A673 (cell line): Measurements from ENCODE around the gene CLEC16A. TPM values are rescaled to one million over a fixed set of nuclear protein-coding genes. Genes with fewer than 3 reads are reported as not detected.

Source experiments
- BruUV-seq: library from RNA; stranded (reverse); fragments of 400-500 nt; replicated peaks from 2 replicates; lab custom pipeline; 2021; lab: Mats Ljungman, UMichigan
- CTCF ChIA-PET: fragments of 300-600 bp; sonication (Branson Sonifier 250); formaldehyde crosslinking; loops from one replicate; lab custom pipeline; 2022; ENCODE audit warnings: antibody characterized with exemption; lab: Charles Lee
- POLR2A ChIA-PET: fragments of 300-600 bp; sonication (Branson Sonifier 250); formaldehyde crosslinking; loops from one replicate; lab custom pipeline; 2022; ENCODE audit warnings: antibody characterized with exemption; ENCODE audit not compliant: low non-redundant PET; lab: Charles Lee
- DNase-seq: peaks from one replicate; pipeline ENCODE4 v3.0.0-alpha.2; 2015; ENCODE audit warnings: low spot score
- H3K27ac ChIP-seq: fragments of 200-600 bp; sonication (generic); 2 replicates; pipeline ENCODE4 v1.5.1; 2016; ENCODE audit warnings: mixed run types, low read depth, mild to moderate bottlenecking, mixed read lengths, antibody characterized with exemption, low read length; ENCODE audit not compliant: poor library complexity, severe bottlenecking
- H3K27me3 ChIP-seq: fragments of 200-600 bp; sonication (generic); replicated peaks from 2 replicates; pipeline ENCODE4 v1.6.1; 2017; ENCODE audit warnings: mixed run types, low read depth, mild to moderate bottlenecking, mixed read lengths, antibody characterized with exemption, low read length; ENCODE audit not compliant: insufficient read depth, poor library complexity
- H3K36me3 ChIP-seq: fragments of 200-600 bp; sonication (generic); 2 replicates; pipeline ENCODE4 v1.6.1; 2016; ENCODE audit warnings: mixed run types, mild to moderate bottlenecking, mixed read lengths, antibody characterized with exemption, low read length; ENCODE audit not compliant: insufficient read depth, poor library complexity, severe bottlenecking
- H3K4me1 ChIP-seq: fragments of 200-600 bp; sonication (generic); 2 replicates; pipeline ENCODE4 v1.6.1; 2017; ENCODE audit warnings: mixed run types, mild to moderate bottlenecking, mixed read lengths, antibody characterized with exemption, low read length; ENCODE audit not compliant: insufficient read depth, poor library complexity, severe bottlenecking
- H3K4me3 ChIP-seq: fragments of 200-600 bp; sonication (generic); 2 replicates; pipeline ENCODE4 v1.5.1; 2016; ENCODE audit warnings: low read depth, mixed run types, mild to moderate bottlenecking, mixed read lengths, low read length; ENCODE audit not compliant: poor library complexity, severe bottlenecking
- H3K9me3 ChIP-seq: fragments of 200-600 bp; sonication (generic); 2 replicates; pipeline ENCODE4 v1.6.1; 2016; ENCODE audit warnings: mixed run types, low read depth, mild to moderate bottlenecking, mixed read lengths, antibody characterized with exemption, low read length; ENCODE audit not compliant: poor library complexity, severe bottlenecking
- CTCF ChIP-seq: fragments of 300-800, 200-600 bp; sonication (generic); conservative IDR thresholded peaks from 2 replicates; pipeline ENCODE4 v1.5.1; 2017; ENCODE audit warnings: low read depth, mild to moderate bottlenecking, antibody characterized with exemption, low read length, moderate library complexity, mixed read lengths
- EZH2 ChIP-seq: fragments of 200-600 bp; sonication (generic); IDR thresholded peaks from 2 replicates; pipeline ENCODE4 v1.6.1; 2017; ENCODE audit warnings: borderline replicate concordance, low read depth, mild to moderate bottlenecking, mixed read lengths, antibody characterized with exemption, low read length; ENCODE audit not compliant: poor library complexity, severe bottlenecking
- intact Hi-C: fragments of 100-400 bp; cut with micrococcal nuclease; formaldehyde crosslinking; loops from one replicate; pipeline ENCODE4 v1.10.0; 2022; ENCODE audit not compliant: unreplicated experiment
- total RNA-seq: library from RNA; stranded (reverse); gene quantifications from 2 replicates; pipeline ENCODE4 v1.2.3, GENCODE V29; 2021

The CLEC16A gene
- total RNA-seq, 1 experiment from 2014 or later: 23.4 TPM

GRCh38 chr16:11212798-11213196 is 268.4 kb downstream of the CLEC16A start:
- no peak for DNase-seq
- ChIA-PET CTCF (no interaction called here), POLR2A (interaction anchor here (0.6 kb wide), 1 partner anchor 121 kb away, joined by 10 read pairs; no protein-coding TSS in a partner anchor)
- Histone ChIP-seq H3K4me1 (no peaks in the 10 kb centered on the region), H3K27me3 (no peaks in the 10 kb centered on the region), H3K36me3 (no peaks in the 10 kb centered on the region), H3K27ac (no peak overlapping the region), H3K9me3 (no peaks in the 10 kb centered on the region), H3K4me3 (no peak overlapping the region)
- TF ChIP-seq CTCF (no peak), EZH2 (no peak)
- intact Hi-C loops: no loop called here
- BruUV-seq: no TSS peak

DNA sequence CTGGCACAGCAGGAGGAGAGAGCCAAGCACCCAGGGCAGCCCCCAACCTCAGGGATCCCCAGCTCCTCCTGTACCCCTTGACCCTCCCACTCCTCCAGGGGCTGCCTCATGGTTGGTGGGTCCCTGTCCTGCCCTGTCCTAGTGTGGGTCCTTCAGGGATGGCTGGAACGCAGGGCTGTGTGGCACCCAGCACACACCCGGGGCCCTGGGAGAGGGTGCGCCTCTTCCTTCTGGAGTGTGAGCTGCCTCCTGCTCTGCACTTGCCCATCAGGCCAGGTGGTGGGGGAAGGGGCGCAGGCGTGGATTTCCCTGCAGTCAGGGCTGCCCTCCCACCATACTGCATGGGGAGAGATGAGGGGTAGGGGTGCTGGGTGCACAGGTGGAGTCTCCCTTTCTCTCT is 269.0 kb downstream of the CLEC16A start:
- Histone ChIP-seq H3K27me3 (no peaks in the 10 kb centered on the region), H3K4me3 (no peak overlapping the region), H3K9me3 (peaks cover 3% of the 10 kb centered on the region), H3K27ac (no peak overlapping the region), H3K4me1 (no peaks in the 10 kb centered on the region), H3K36me3 (no peaks in the 10 kb centered on the region)
- CTCF ChIA-PET: no interaction called here
- POLR2A ChIA-PET: interaction anchor here (0.6 kb wide), 2 partner anchors 101 to 122 kb away, joined by 5 to 10 read pairs; no protein-coding TSS in a partner anchor
- intact Hi-C loops: no loop called here
- no peak for TF ChIP-seq CTCF
- TF ChIP-seq EZH2: no peak
- BruUV-seq: no TSS peak
- DNase-seq: no peak

DNA sequence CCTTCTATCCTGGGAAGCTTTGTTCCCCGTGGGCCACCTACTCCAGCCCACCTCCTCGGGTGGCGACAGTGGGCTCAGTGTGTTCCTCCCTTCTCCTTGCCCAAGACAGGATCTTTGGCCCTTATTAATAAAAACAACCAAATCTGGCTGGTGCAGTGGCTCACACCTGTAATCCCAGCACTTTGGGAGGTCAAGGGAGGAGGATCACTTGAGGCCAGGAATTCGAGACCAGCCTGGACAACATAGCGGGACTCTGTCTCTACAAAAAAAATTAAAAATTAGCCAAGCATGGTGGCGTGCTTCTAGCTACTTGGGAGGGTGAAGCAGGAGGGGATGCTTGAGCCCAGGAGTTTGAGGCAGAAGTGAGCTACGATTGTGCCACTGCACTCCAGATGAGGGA is 269.4 kb downstream of the CLEC16A start:
- CTCF ChIA-PET: no interaction called here

More for the DNA sequence above, 269.4 kb downstream of the CLEC16A start:
- POLR2A ChIA-PET: interaction anchor here (0.6 kb wide), 1 partner anchor 101 kb away, joined by 5 read pairs; no protein-coding TSS in a partner anchor
- no peaks in the 10 kb centered on the region for H3K4me1 ChIP-seq
- no peaks in the 10 kb centered on the region for H3K36me3 ChIP-seq
- H3K4me3 ChIP-seq: no peak overlapping the region
- no peak overlapping the region for H3K27ac ChIP-seq
- H3K27me3 ChIP-seq: no peaks in the 10 kb centered on the region
- H3K9me3 ChIP-seq: peaks cover 7% of the 10 kb centered on the region
- DNase-seq: no peak
- intact Hi-C loops: no loop called here
- TF ChIP-seq EZH2 (no peak), CTCF (no peak)
- BruUV-seq: no TSS peak
